ENCODE results near the gene CFL2. TPM values are rescaled to one million over a fixed set of nuclear protein-coding genes. Genes with fewer than 3 reads are reported as not detected.

Gene CFL2
- total RNA-seq, 2 donors from 2014 or later, result 13.7 to 16.5 TPM

GRCh38 chr14:34684578-34684977 lies 29.8 kb downstream of the CFL2 start:
- TF ChIP-seq CTCF (conservative IDR thresholded peaks at IDR 0.05), result no peak
- Histone ChIP-seq H3K9ac (ENCODE audit: extremely low read depth, low read length, poor library complexity, severe bottlenecking) (no peak overlapping the region), H3K27me3 (ENCODE audit: control insufficient read depth, insufficient read depth, low read length, poor library complexity, severe bottlenecking) (no peaks in the 10 kb centered on the region), H3K36me3 (ENCODE audit: control insufficient read depth, insufficient read depth, low read length) (no peaks in the 10 kb centered on the region), H3K4me3 (ENCODE audit: low read length) (no peak overlapping the region), H3K4me1 (ENCODE audit: control insufficient read depth, insufficient read depth, low read length) (no peaks in the 10 kb centered on the region), H3K27ac (ENCODE audit: low read depth, low read length) (no peak overlapping the region), H3K9me3 (ENCODE audit: control insufficient read depth, low read length) (no peaks in the 10 kb centered on the region)
- DNase-seq, result no peak
- Mint-ChIP-seq H3K27me3 (ENCODE audit: insufficient read depth) (no peaks in the 10 kb centered on the region), H3K4me3 (no peak overlapping the region), H3K4me1 (peaks cover 12% of the 10 kb centered on the region), H3K27ac (no peak overlapping the region), H3K9me3 (no peaks in the 10 kb centered on the region), H3K36me3 (ENCODE audit: low read depth) (no peaks in the 10 kb centered on the region)

- no peak overlapping the region for H3K27ac ChIP-seq (ENCODE audit: low read depth, low read length)
- H3K27me3 Mint-ChIP-seq (ENCODE audit: insufficient read depth), result no peaks in the 10 kb centered on the region
- no peaks in the 10 kb centered on the region for H3K4me1 ChIP-seq (ENCODE audit: control insufficient read depth, insufficient read depth, low read length)
- no peak overlapping the region for H3K4me3 ChIP-seq (ENCODE audit: low read length)
- no peaks in the 10 kb centered on the region for H3K9me3 ChIP-seq (ENCODE audit: control insufficient read depth, low read length)
- H3K27me3 ChIP-seq (ENCODE audit: control insufficient read depth, insufficient read depth, low read length, poor library complexity, severe bottlenecking), result no peaks in the 10 kb centered on the region
- no peak overlapping the region for H3K9ac ChIP-seq (ENCODE audit: extremely low read depth, low read length, poor library complexity, severe bottlenecking)
- peaks cover 18% of the 10 kb centered on the region for H3K4me1 Mint-ChIP-seq
- H3K4me3 Mint-ChIP-seq, result no peak overlapping the region
- no peak overlapping the region for H3K27ac Mint-ChIP-seq
- no peaks in the 10 kb centered on the region for H3K36me3 ChIP-seq (ENCODE audit: control insufficient read depth, insufficient read depth, low read length)
- no peak for DNase-seq
- no peaks in the 10 kb centered on the region for H3K36me3 Mint-ChIP-seq (ENCODE audit: low read depth)
- no peaks in the 10 kb centered on the region for H3K9me3 Mint-ChIP-seq
- no peak for TF ChIP-seq CTCF (conservative IDR thresholded peaks at IDR 0.05)
- WGBS, 2 experiments (ENCODE audit: insufficient coverage in 1 of 2, insufficient read length in 1 of 2), result 85 to 100% methylated on average over 2 of the region's 2 CpGs
Measured at GRCh38 chr14:34682787-34683321, 31.5 kb downstream of the CFL2 start.

GRCh38 chr14:34680806-34681479 lies 33.5 kb downstream of the CFL2 start:
- H3K9me3 ChIP-seq (ENCODE audit: control insufficient read depth, low read length), result no peaks in the 10 kb centered on the region
- Mint-ChIP-seq H3K36me3 (ENCODE audit: low read depth) (no peaks in the 10 kb centered on the region), H3K9me3 (no peaks in the 10 kb centered on the region), H3K27me3 (ENCODE audit: insufficient read depth) (no peaks in the 10 kb centered on the region), H3K4me3 (no peak overlapping the region), H3K4me1 (peaks cover 10% of the 10 kb centered on the region), H3K27ac (no peak overlapping the region)
- no peaks in the 10 kb centered on the region for H3K27me3 ChIP-seq (ENCODE audit: control insufficient read depth, insufficient read depth, low read length, poor library complexity, severe bottlenecking)
- H3K36me3 ChIP-seq (ENCODE audit: control insufficient read depth, insufficient read depth, low read length), result no peaks in the 10 kb centered on the region
- no peak overlapping the region for H3K27ac ChIP-seq (ENCODE audit: low read depth, low read length)
- H3K4me3 ChIP-seq (ENCODE audit: low read length), result no peak overlapping the region
- H3K9ac ChIP-seq (ENCODE audit: extremely low read depth, low read length, poor library complexity, severe bottlenecking), result no peak overlapping the region
- WGBS, 2 experiments (ENCODE audit: insufficient coverage in 1 of 2, insufficient read length in 1 of 2), result 91 to 94% methylated on average over 6 to 8 of the region's 8 CpGs
- no peak for TF ChIP-seq CTCF (conservative IDR thresholded peaks at IDR 0.05)
- DNase-seq, result no peak
- no peaks in the 10 kb centered on the region for H3K4me1 ChIP-seq (ENCODE audit: control insufficient read depth, insufficient read depth, low read length)
